ENCODE measurements around the gene ZBTB45. TPM values are rescaled to one million over a fixed set of nuclear protein-coding genes. Genes with fewer than 3 reads are reported as not detected.
A peak's percentile ranks its signal among the peaks of the same experiment; 100 is the strongest.

The ZBTB45 gene
- total and polyA plus RNA-seq, 2 donors from 2014 or later = 7.7 to 16.9 TPM

GRCh38 chr19:58559275-58560006 is 39.8 kb upstream of the ZBTB45 start:
- peaks cover 3 to 50% (median 17%) of the 10 kb centered on the region in 3 donors for H3K4me1 ChIP-seq (ENCODE audit: control insufficient read depth in 2 of 3, insufficient read depth in 2 of 3, low read depth in 1 of 3, low read length in 3 of 3)
- DNase-seq (peak; percentile 95 to 97 (median 97)), FAIRE-seq (no peak)
- H3K9ac ChIP-seq (ENCODE audit: low read length in 3 of 3) = peak overlapping the region; percentile 67 to 100 (median 96)
- H3K9me3 ChIP-seq (ENCODE audit: control insufficient read depth in 2 of 3, insufficient read depth in 1 of 3, low read length in 3 of 3) = no peaks in the 10 kb centered on the region
- no peaks in the 10 kb centered on the region for H3K27me3 ChIP-seq (ENCODE audit: control insufficient read depth, insufficient read depth, low read length)
- peaks cover 0 to 11% (median 9%) of the 10 kb centered on the region in 3 donors for H3K36me3 ChIP-seq (ENCODE audit: control insufficient read depth in 2 of 3, insufficient read depth in 3 of 3, low read length in 3 of 3)
- peak overlapping the region; percentile 98 to 100 for H3K27ac ChIP-seq (ENCODE audit: low read depth in 2 of 2, low read length in 2 of 2)
- TF ChIP-seq, protein P1, sequence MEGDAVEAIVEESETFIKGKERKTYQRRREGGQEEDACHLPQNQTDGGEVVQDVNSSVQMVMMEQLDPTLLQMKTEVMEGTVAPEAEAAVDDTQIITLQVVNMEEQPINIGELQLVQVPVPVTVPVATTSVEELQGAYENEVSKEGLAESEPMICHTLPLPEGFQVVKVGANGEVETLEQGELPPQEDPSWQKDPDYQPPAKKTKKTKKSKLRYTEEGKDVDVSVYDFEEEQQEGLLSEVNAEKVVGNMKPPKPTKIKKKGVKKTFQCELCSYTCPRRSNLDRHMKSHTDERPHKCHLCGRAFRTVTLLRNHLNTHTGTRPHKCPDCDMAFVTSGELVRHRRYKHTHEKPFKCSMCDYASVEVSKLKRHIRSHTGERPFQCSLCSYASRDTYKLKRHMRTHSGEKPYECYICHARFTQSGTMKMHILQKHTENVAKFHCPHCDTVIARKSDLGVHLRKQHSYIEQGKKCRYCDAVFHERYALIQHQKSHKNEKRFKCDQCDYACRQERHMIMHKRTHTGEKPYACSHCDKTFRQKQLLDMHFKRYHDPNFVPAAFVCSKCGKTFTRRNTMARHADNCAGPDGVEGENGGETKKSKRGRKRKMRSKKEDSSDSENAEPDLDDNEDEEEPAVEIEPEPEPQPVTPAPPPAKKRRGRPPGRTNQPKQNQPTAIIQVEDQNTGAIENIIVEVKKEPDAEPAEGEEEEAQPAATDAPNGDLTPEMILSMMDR (IDR thresholded peaks at IDR 0.05; ENCODE audit: borderline replicate concordance, extremely low read depth, insufficient read depth) = no peak
- peak overlapping the region; percentile 81 to 100 (median 95) for H3K4me3 ChIP-seq (ENCODE audit: low read length in 3 of 3)
- intact Hi-C loops (cut with DNase I) = no loop called here

GRCh38 chr19:58558623-58559274 is 39.1 kb upstream of the ZBTB45 start:
- peak overlapping the region; percentile 81 to 100 (median 95) for H3K4me3 ChIP-seq (ENCODE audit: low read length in 3 of 3)
- peak; percentile 88 for FAIRE-seq
- intact Hi-C loops (cut with DNase I) = no loop called here
- TF ChIP-seq, protein P1 (IDR thresholded peaks at IDR 0.05; ENCODE audit: borderline replicate concordance, extremely low read depth, insufficient read depth) = no peak
- DNase-seq = peak; percentile 99 to 100 (median 100)
- H3K9ac ChIP-seq (ENCODE audit: low read length in 3 of 3) = peak overlapping the region; percentile 74 to 100 (median 96)
- H3K4me1 ChIP-seq (ENCODE audit: control insufficient read depth in 2 of 3, insufficient read depth in 2 of 3, low read depth in 1 of 3, low read length in 3 of 3) = peaks cover 3 to 57% (median 24%) of the 10 kb centered on the region in 3 donors
- no peaks in the 10 kb centered on the region for H3K9me3 ChIP-seq (ENCODE audit: control insufficient read depth in 2 of 3, insufficient read depth in 1 of 3, low read length in 3 of 3)
- peak overlapping the region; percentile 98 to 100 for H3K27ac ChIP-seq (ENCODE audit: low read depth in 2 of 2, low read length in 2 of 2)
- H3K27me3 ChIP-seq (ENCODE audit: control insufficient read depth, insufficient read depth, low read length) = no peaks in the 10 kb centered on the region
- H3K36me3 ChIP-seq (ENCODE audit: control insufficient read depth in 2 of 3, insufficient read depth in 3 of 3, low read length in 3 of 3) = peaks cover 0 to 11% (median 9%) of the 10 kb centered on the region in 3 donors

DNA sequence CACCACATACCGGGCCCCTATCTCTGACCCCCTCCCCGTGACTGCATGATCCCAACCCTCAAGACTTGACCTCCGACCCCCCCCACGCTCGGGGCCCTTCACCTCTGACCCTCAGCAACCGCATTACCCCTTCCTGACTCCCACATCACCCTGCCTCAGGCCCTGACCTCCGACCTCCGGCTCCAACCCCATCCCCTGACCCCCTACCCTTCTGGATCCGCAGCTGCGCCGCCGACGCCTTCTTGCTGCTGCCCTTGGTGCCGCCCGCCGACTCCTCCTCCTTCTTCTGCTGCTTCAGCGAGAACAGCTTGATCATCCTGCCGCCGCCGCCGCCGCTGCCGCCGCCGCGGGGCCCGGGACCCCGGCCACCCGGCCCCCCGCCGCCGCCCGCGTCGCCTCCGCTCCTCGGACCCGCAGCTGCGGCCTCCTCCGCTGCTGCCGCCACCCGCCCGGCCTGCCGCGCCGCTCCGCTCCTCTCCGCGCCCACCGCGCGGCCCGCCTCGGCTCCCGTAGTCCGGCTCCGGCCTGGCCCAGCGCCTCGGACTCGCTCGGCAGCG is 38.5 kb upstream of the ZBTB45 start, which contains the start of gene UBE2M:
Gene UBE2M (minus strand): TSS at position 546 of the 557 bp plus-strand sequence. CDS start 230 bp downstream, at position 316.
- FAIRE-seq (no peak), DNase-seq (peak in 4 of 5 donors; percentile 33 to 94 (median 80))
- peak within 1 kb of the TSS; percentile 98 to 100 for H3K27ac ChIP-seq (ENCODE audit: low read depth in 2 of 2, low read length in 2 of 2)
- H3K9me3 ChIP-seq (ENCODE audit: control insufficient read depth in 2 of 3, insufficient read depth in 1 of 3, low read length in 3 of 3) = no peaks in the 10 kb centered on the region
- peak within 1 kb of the TSS; percentile 93 to 100 (median 95) for H3K4me3 ChIP-seq (ENCODE audit: low read length in 3 of 3)
- peaks cover 3 to 54% (median 26%) of the 10 kb centered on the region in 3 donors for H3K4me1 ChIP-seq (ENCODE audit: control insufficient read depth in 2 of 3, insufficient read depth in 2 of 3, low read depth in 1 of 3, low read length in 3 of 3)
- TF ChIP-seq, protein P1 (IDR thresholded peaks at IDR 0.05; ENCODE audit: borderline replicate concordance, extremely low read depth, insufficient read depth) = no peak
- H3K36me3 ChIP-seq (ENCODE audit: control insufficient read depth in 2 of 3, insufficient read depth in 3 of 3, low read length in 3 of 3) = peaks cover 0 to 11% (median 9%) of the 10 kb centered on the region in 3 donors
- no peaks in the 10 kb centered on the region for H3K27me3 ChIP-seq (ENCODE audit: control insufficient read depth, insufficient read depth, low read length)
- intact Hi-C loops (cut with DNase I) = no loop called here
- H3K9ac ChIP-seq (ENCODE audit: low read length in 3 of 3) = peak within 1 kb of the TSS; percentile 96 to 100 (median 98)
